ENCODE data around the gene CDC16. TPM values are rescaled to one million over a fixed set of nuclear protein-coding genes. Genes with fewer than 3 reads are reported as not detected.

CDC16 gene
- total and polyA plus RNA-seq, 2 of the 4 experiments (the other 2 are of a cell fraction) = 41.6 to 66.6 TPM

- in situ Hi-C loops (cut with MboI; ENCODE audit: low sequenced_read_pairs) (no loop called here), dilution Hi-C loops (cut with HindIII; ENCODE audit: low sequenced_read_pairs, unreplicated experiment) (no loop called here), intact Hi-C loops (cut with micrococcal nuclease) (no loop called here)
- Histone ChIP-seq H3K27ac (ENCODE audit: insufficient read depth, low read length) (no peak overlapping the region), H3K56ac (ENCODE audit: extremely low read depth, insufficient read depth, low read length) (no peak overlapping the region), H3K4me1 (ENCODE audit: control insufficient read depth, insufficient read depth, low read length) (peaks cover 14% of the 10 kb centered on the region), H3K79me1 (ENCODE audit: low read depth in 1 of 2, low read length in 2 of 2) (peaks cover 22 to 58% of the 10 kb centered on the region in 2 experiments), H4K91ac (ENCODE audit: insufficient read depth, low read depth, low read length) (no peak overlapping the region), H3K14ac (replicated peaks; ENCODE audit: low read depth, low read length) (no peak overlapping the region), H2BK120ac (ENCODE audit: low read depth, low read length) (no peak overlapping the region), H2AK9ac (replicated peaks; ENCODE audit: low read depth, low read length, poor library complexity) (no peak overlapping the region), H3K4me2 (ENCODE audit: low read depth, low read length) (no peak overlapping the region), H3K4ac (ENCODE audit: low read depth, low read length) (no peak overlapping the region), H2BK15ac (ENCODE audit: low read depth, low read length) (no peak overlapping the region), H2AK5ac (ENCODE audit: low read depth, low read length) (no peak overlapping the region), H3K18ac (ENCODE audit: low read depth, low read length) (no peak overlapping the region), H3K27me3 (ENCODE audit: control insufficient read depth, insufficient read depth, low read length) (no peaks in the 10 kb centered on the region), H3K4me3 (ENCODE audit: insufficient read depth, low read depth, low read length) (no peak overlapping the region), H3K23ac (ENCODE audit: low read depth, low read length) (no peak overlapping the region), H4K5ac (ENCODE audit: low read depth, low read length) (no peak overlapping the region), H4K20me1 (ENCODE audit: insufficient read depth, low read length) (peaks cover 9% of the 10 kb centered on the region; the same call in 1 of the 2 replicates), H3K9ac (ENCODE audit: low read depth, low read length) (no peak overlapping the region), H2BK5ac (ENCODE audit: low read depth, low read length, poor library complexity, severe bottlenecking) (no peak overlapping the region), H3K9me3 (ENCODE audit: control insufficient read depth, insufficient read depth, low read length) (no peaks in the 10 kb centered on the region), H2AFZ (replicated peaks; ENCODE audit: low read length, poor library complexity) (no peak overlapping the region), H3K9me1 (ENCODE audit: insufficient read depth, low read length) (peaks cover 9% of the 10 kb centered on the region), H3K36me3 (ENCODE audit: control insufficient read depth, insufficient read depth, low read length) (peaks cover 53% of the 10 kb centered on the region), H4K8ac (ENCODE audit: low read depth in 2 of 2, low read length in 2 of 2) (no peak overlapping the region), H2BK20ac (ENCODE audit: low read depth, low read length) (no peak overlapping the region)
- TF ChIP-seq RAD21 (IDR thresholded peaks at IDR 0.05; ENCODE audit: low read length) (no peak), FOS (IDR thresholded peaks at IDR 0.05; ENCODE audit: low read depth, low read length) (no peak), MXI1 (IDR thresholded peaks at IDR 0.05; ENCODE audit: borderline replicate concordance, low read depth, low read length) (no peak), CTCF (conservative IDR thresholded peaks at IDR 0.05; ENCODE audit: low read depth, low read length) (no peak), MAFK (IDR thresholded peaks at IDR 0.05; ENCODE audit: low read depth, low read length) (no peak), RCOR1 (IDR thresholded peaks at IDR 0.05; ENCODE audit: insufficient replicate concordance, low read length) (no peak), CEBPB (IDR thresholded peaks at IDR 0.05; ENCODE audit: low read depth, low read length) (no peak), ELK1 (IDR thresholded peaks at IDR 0.05; ENCODE audit: borderline replicate concordance, low read depth, low read length) (no peak), USF2 (IDR thresholded peaks at IDR 0.05; ENCODE audit: low read depth, low read length) (no peak), MAZ (IDR thresholded peaks at IDR 0.05; ENCODE audit: borderline replicate concordance, low read depth, low read length) (no peak), RFX5 (IDR thresholded peaks at IDR 0.05; ENCODE audit: low read depth, low read length) (no peak), NFE2L2 (IDR thresholded peaks at IDR 0.05; ENCODE audit: low read depth, low read length) (no peak), CHD1 (IDR thresholded peaks at IDR 0.05; ENCODE audit: low read depth, low read length) (no peak), BHLHE40 (IDR thresholded peaks at IDR 0.05; ENCODE audit: low read depth, low read length) (no peak)
- no TSS peak for BruUV-seq (replicated peaks)
- DNase-seq = no peak
- POLR2A ChIA-PET (ENCODE audit: unreplicated experiment) = interaction anchor here (0.6 kb wide), 1 partner anchor 476 kb away, joined by 6 read pairs; no protein-coding TSS in a partner anchor
- WGBS, 2 experiments (ENCODE audit: extremely low coverage in 2 of 2, insufficient read length in 1 of 2) = no CpG with 5 or more reads among the region's 5 CpGs
- ATAC-seq (ENCODE audit: low read depth) = no peak
- CTCF ChIA-PET = no interaction called here
Observed at GRCh38 chr13:114244637-114245036, 9.9 kb downstream of the CDC16 start.

Measured in IMR-90 (cell line).